Measurements from ENCODE around the gene OPHN1.

OPHN1 gene

DNA sequence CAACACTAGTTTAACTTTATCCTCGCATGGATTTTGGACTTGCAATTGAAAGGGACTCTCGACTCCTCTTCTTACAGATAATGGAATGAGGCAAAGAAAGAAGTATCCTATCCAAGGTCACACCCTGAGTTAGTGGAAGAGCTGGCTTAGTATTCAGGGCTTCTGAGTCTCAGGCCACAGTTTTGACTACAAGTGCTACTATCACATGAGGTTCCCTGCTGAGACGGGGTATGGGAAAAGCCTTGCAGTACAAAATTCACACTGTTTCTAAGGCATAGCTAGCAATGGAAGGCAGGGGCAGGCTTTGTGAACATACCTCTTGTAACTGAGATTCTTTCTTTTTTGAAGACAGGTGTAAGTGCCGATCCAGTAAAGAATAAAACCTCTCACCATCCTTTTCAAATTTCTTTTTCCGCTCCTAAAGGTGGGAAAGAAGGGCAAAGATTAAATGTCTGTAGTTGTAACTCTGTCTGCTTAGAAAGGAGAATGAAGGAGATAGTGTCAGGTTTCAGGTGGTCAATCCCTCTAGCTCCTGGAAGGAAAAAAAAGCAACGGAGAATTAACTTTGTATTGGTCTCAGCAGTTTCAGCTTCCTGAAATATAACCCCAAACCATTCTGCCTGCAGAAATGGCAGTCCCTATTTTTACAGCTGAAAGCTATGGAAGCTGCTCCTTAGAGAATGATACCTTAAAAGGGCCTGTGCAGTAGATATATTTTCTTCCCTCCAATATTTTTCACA, 199.0 kb downstream of the OPHN1 start:
- no peak for DNase-seq

DNA sequence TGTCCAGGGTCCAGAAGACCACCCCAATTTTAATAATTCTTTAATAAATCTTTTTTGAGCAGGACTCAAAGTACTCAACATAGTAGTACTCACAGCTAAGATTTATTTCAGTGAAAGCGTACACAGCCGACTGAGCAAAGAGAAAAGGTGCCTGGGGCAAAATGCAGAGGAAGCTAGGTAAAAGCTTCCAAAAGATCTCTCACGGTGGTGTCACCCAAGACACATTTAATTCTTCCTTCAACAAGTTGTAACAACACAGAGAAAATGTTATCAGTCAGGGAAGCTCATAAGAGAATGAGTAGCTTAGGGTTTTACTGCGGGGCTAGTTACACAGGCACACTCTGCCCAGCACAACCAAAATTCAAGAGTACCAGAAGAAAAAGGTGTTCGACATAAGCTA, 201.1 kb downstream of the OPHN1 start:
- DNase-seq = no peak

DNA sequence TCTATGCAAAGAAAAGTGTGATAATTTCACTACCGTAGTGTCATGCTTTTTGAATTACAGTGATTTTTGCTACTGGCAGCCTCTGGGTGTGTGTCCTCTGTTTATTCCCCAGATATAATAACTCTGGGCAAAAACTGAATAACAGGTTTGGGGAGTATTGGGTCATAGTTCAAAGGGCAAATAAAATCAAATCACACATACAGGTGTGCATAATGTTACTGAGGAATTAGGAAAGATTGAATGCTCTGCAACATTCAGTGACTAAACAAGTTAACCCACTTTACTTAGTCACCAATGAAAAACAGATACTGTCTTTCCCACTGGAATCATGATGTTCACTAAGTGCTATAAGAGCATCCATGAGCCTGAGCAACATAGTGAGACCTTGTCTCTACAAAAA, 224.3 kb downstream of the OPHN1 start:
- DNase-seq = no peak

DNA sequence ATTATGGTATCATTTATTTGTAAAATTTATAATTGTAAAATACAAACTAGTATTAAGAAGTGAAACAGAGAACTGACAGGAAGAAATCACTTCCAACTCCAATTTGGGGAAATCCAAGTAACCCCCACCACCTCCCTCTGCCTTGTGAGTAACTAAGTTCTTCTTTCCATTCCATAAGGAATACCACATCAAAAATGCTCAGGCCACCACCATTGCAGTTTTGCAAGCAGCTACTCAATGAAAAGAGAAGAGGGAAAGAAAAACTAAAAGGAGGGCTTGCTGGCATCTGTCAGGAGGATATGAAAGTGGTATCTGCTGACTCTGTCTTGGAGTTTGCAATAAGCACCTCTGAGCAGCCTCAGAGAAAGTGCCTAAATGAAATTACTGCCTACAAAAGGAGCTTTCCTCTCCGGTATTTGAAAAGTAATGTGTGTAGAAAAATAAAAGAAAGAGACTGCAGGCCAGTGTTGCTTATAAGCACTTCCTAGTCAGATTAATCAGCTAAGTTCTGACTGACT, 228.7 kb downstream of the OPHN1 start:
- no peak for DNase-seq

DNA sequence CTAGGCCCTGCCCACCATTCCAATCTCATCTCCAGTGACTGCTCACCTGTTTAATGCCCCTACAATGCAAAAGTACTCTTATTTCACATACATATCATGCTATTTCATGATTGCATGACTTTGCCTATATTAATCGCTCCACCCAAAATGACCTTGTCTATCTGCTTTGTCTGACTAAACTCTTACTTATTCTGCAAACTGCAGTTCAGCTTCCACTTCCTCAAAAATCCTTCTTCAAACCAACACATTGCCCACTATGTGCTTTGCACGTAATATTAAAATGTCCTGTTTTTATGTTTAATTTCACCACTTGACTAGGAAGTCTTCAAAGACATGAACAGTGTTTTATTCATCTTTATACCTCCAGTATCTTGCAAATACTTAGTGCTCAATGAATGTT, 229.6 kb downstream of the OPHN1 start:
- no peak for DNase-seq

DNA sequence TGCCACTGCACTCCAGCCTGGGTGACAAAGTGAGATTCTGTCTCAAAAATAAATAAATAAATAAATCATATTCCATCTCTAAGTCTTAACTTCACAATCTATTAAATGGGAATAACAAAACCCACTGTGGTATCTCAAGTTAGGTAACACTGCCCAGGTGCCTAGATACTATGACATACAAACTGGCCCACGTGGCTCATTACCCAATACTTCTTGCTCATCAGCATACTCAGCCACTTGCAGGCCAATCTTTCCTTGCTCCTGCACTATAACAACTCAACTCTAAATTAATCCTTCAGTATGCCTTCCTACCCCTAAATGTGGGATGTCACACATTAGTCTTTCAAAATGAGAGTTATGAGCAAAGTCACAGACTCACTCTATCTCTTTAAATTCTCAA, 230.1 kb downstream of the OPHN1 start:
- no peak for DNase-seq

DNA sequence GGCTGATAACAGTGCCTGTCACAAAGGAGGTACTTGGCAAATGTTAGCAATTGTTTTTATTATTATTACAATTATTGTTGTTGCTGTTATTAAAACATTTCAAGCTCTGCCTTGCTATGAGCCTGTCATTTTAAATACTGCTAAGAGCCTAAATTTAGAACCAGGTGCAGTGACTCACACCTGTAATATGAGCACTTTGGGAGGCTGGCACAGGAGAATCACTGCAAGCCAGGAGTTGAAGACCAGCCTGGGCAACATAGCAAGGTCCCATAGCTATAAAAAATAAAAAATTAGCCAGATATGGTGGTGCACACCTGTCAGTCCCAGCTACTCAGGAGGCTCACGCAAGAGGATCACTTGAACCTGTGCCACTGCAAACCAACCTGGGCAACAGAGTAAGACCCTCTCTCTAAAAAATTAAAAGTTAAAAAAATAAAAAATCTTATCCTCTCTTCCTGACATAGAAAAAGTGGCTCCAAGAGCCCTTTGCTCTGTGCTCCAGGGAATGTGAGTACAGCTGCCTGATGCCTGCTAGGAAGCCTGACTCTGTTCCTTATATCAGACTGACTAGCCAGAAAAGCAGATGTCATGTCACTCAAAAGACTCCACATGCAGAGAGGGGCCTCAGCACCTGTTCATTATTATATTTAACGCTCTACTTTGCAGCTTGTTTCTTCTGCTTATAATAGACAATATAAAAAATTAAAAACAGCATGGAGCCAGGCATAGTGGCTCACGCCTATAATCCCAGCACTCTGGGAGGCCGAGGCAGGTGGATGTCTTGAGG, 234.0 kb downstream of the OPHN1 start:
- DNase-seq = no peak

DNA sequence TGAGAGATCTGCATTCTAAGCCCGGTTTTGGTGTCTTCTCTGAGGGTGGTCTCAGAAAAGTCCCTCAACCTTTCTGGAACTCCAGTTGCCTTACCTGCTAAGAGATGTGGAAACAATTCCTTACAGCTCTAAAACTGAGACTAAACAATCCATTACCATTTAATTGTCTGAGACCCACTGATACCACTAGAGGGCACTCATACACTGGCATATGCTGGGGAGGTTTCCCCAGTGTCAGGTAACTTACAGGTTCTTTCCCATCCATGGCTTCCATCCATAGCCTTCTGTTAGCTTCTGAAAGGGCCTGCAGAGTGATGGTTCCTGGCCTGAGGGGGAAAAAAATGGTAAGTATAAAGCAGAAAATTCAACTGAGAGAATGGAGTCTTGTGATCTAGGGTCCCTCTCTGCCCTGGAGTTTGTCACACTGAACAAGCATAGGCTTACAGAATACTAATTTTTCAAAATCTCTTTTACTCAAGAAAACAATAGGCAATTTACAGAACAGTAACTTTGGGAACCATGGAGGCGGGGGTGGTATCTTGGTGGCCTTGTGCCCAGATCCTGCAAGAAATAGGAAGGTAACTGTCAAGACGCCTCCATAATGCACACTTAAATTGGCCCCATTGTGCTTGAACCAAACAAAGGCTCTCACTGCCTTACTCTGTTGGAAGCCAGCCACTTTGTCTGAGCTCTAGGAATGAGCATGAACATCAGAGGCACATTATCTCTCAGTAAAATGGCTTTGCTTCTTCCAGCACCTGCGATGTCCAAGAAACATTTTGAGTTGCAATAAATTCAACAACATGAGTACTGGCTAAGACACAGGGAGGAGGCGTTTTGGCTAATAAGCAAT, 236.1 kb downstream of the OPHN1 start:
- DNase-seq = peak; percentile 5

DNA sequence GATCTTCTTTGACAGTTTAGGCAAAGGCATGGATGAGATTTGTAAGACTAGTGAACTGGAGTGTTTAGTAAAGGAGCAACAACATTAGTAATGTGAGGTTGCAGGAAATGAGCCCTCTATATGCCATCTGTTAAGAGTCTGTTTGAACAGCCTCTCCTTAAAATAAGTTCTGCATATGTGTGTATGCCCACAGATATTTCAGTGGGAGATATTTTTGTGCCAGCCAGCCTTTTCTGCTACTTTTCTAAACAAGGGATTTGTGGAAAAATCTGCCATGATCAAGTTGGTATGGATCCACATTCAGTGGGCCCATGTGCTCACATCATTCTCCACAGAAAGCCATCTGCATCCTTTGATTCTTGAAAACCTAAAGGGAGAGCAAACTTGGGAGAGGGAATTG, 237.7 kb downstream of the OPHN1 start:
- DNase-seq = no peak

DNA sequence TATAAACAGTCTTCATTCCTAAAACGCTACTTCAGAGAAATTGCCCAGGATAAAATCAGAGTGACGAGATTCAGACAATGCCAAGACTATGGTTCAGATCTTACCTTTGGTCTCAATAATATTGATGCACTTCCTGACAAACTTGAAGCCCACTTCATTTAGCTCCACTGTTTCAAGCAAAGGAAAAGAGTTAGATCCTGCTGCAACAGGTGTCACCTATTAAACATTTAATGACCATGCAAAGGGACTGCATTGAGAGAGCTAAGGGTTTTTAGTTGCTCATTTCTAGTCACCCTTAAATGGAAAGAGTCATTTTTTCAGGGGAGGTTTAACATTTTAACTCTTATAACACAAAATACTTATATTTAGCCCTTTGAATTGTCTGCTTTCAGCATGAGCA, 239.5 kb downstream of the OPHN1 start:
- no peak for DNase-seq

DNA sequence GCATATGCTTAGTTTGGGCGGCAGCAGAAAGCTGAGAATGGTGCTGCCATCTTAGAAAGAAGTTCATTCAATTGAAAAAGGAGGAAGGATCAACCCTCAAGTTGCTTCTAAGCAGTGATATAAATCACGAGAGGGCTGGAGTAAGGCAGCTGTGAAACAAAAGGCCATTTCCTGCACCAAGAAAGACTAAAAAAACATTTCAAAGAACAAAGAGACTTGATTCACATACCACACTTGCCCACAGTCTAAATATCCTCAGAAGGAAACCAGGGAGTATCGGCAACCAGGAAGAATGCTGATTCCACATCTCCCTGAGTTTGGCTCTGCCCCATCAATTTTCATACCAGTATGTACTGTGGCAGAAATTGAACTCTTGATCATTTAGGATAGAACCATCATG, 240.1 kb downstream of the OPHN1 start:
- DNase-seq = no peak

DNA sequence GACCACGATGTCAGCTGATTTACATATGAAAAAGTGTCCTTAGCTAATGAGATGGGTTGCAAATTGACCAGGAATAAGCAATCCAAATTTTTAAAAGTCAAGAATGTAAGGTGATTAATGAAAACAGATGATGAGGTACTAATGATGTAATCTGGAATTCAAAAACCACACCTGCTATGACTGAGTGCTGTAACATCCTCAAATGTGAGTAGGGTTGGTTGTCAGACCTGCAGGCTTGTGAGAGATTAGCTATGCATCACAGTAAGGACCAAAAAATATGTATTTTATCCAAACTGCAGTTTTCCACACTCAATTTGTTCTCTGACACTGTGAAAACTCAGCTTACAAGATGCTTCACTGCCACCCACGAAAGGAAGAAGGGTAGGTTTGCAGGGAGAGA, 242.5 kb downstream of the OPHN1 start:
- no peak for DNase-seq

DNA sequence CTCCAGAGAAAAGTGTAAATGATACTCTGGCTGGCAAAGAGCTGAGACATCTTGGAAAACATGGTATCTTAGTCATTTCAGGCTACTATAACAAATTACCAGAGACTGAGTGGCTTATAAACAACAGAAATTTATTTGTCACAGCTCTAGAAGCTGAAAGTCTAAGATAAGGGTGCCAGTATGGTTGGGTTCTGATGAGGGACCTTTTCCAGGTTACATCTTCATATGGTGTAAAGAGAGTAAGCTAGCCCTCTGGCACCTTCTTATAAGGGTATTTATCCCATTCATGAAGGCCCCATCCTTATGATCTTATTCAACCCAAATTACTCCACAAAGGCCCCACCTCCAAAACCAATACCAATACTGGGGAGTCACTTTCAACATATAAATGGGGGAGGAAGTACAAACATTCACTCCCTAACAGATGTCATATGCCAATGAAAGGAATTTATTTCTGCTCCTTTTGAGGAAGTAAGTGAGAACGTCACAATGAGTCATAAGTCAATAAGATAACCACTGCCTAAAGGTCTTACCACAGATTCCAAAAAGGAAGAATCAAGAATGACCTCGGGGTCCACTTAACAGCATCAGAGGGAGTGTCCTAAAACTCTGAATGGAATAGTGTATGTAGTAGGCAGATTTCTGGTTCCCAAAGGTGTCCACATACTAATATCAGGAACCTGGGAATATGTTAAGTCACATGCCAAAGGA, 246.6 kb downstream of the OPHN1 start:
- no peak for DNase-seq

DNA sequence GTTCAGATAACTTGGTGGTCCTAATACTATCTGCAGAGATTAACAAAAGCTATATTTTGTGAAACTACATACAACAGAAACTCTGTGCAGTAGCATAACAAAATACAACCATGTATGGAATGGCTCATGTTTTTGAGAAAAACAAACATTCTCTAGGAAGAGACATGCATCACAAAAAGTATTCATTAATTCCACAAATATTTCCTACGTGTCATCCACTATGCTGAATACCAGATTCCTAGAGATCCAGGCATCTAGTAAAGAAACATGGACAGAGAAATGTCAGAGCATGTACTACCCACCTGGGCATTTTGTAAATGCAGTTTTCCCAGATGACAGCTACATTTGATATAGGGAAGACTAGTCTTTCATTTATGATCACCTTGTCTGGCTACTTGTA, 248.1 kb downstream of the OPHN1 start:
- no peak for DNase-seq

DNA sequence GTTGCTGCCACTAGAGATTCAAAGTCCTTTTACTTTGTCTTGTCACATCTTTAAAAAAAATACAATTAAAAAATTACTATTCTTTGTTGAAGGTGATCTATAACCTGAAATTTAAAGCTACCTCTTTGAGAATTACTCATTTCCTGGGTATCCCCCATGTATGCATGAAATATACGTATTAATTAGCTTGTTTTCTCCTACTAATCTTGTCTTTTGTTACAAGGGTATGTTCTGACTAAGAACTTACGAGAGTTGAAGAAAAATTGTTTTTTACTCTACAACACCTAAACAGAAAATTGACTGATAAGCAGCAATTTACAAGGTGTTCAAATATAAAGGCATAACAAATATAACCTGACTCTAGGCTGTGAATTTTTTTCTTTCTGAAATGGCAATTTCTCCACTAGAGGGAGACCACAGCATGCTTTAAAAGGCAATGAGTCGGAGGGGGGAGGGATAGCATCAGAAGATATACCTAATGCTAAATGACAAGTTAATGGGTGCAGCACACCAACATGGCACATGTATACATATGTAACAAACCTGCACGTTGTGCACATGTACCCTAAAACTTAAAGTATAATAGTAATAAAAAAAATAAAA, 249.6 kb downstream of the OPHN1 start:
- no peak for DNase-seq

DNA sequence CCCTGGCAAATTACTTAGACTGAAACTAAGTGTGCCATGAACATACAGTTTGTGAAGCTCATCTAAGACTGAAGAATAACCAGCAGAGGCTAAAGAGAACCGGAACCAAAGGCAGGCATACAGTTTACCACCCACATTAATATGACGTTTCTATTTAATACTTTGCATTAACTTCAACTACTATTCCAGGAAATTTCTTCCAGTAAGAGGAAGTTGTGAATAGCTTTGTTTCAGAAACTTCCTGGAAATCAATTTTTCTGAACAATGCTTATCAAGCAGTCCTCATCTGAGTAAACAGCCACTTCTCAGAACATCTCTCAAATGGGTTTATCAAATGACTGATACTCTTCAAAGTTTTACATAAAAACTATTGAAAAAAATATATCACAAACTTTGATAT, 252.7 kb downstream of the OPHN1 start:
- DNase-seq = no peak

DNA sequence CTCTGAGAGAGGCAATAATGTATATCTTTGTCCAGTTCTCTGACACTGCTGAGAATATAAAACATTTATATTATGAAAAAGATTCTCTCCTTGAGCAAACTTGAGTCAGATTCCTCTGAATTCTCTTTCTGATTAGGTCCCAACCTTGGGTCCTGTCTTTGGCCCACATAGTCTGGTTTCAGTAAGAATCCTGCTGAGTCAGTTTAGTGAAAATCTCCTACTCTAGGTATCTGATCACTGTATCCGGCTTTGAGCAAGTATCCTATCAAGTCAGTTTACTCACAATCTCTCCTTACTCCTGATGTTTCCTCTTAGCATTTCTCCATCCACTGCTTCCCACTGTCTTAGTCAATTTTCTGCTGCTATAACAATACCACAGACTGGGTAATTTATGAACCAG, 253.9 kb downstream of the OPHN1 start:
- DNase-seq = no peak

DNA sequence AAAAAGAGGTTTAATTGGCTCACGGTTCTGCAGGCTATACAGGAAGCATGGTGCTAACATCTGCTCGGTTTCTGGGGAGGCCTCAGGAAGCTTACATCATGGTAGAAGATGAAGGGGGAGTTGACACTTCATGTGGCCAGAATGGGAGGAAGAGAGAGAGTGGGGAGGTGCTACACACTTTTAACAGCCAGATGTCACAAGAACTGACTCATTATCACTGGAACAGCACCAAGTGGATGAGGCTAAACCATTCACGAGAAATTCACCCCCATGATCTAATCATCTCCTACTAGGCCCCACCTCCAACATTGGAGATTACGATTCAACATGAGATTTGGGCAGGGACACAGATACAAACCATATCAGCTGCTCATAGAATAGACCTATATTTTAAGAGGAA, 255.8 kb downstream of the OPHN1 start:
- no peak for DNase-seq

DNA sequence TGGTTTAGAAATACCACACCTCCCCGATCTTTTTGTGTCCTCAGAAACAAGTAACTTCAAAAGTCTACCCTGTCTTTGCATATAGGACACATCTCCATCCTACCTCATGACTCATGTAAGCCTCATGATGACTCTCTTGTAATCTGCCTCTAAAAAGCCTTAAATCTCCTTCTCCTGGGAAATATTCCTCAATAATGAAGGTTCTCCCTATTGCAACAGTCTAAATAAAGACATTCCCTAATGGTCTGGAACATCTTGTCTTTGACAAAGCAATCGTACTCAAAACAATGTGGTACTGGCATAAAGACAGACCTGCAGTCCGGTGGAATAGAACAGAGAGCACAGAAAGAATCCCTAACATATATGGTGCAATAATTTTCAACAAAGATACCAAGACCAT, 257.7 kb downstream of the OPHN1 start:
- no peak for DNase-seq

DNA sequence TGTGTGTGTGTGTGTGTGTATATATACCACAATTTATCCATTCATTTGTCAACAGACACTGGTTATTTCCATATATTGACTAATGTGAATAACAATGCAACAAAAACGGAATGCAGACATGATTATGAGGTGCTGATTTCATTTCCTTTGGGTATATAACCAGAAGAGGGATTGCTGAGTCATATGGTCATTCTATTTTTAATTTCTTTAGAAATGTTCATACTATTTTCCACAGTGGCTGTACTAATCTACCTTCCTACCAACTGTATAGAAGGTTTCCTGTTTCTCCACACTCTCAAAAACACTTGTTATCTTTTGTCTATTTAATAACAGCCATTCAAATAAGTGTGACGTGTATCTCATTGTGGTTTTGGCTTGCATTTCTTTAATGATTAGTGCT, 269.9 kb downstream of the OPHN1 start:
- no peak for DNase-seq

DNA sequence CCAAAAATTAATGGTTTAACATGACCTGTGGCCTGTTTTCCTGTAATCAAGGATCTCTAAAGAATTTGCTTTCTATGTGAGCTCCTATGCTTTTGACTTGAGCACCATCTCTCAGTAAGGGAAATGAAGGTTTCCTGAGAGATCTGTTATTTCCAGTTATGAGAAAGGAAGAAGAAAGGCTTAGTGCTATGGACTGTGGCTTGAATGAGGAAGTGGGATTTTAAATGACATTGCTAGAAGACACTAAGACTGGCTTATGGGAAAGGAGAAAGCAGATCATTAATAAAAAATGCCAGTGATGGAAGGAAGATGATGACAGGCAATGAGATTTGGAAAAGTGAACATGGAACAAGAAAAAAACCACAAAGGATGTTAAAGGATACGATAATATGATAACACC, 285.4 kb downstream of the OPHN1 start:
- DNase-seq = no peak

DNA sequence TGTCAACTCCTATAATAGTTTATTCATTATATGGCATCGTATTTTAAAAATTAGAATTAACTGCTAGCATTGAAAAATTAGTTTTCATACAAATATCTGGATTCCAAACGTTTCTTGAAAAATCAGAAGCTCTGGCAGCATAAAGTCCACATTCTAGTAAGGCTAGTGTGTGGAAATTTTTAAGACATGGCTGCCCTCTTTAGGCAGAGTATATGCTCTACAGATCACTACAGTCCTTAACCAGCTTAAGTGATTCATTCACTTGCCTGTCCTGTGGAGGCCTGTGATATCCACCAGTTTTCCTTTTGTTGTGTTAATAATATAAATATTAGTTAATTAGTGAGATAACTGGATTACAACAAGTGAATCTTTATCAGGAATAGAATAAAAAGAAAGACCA, 287.2 kb downstream of the OPHN1 start:
- DNase-seq = no peak

All from NCI-H1105 (cell line).